SK-N-SH treated with all-trans-retinoic acid at 6 μM for 48 hours (cell line): ENCODE results near the gene BCAT1.

ENCODE experiments used
- ATAC-seq: fragments of 200-7000 bp; cut with Tn5 transposase; 3 replicates; pipeline ENCODE4 v1.9.1; 2020; ENCODE audit warnings: mild to moderate bottlenecking, moderate library complexity
- BACH2 ChIP-seq: fragments of 250-450 bp; sonication (Bioruptor Pico); IDR thresholded peaks from 2 replicates; pipeline ENCODE4 v1.9.0; 2021; ENCODE audit warnings: mild to moderate bottlenecking, borderline replicate concordance
- CREB5 ChIP-seq: fragments of 250-450 bp; sonication (Bioruptor Pico); IDR thresholded peaks from 2 replicates; pipeline ENCODE4 v1.5.1; 2020; ENCODE audit warnings: low read depth, mild to moderate bottlenecking, moderate library complexity
- CSDC2 ChIP-seq: fragments of 250-450 bp; sonication (Bioruptor Pico); IDR thresholded peaks from 2 replicates; pipeline ENCODE4 v1.5.0; 2020; ENCODE audit warnings: mild to moderate bottlenecking, moderate library complexity
- ESRRG ChIP-seq: fragments of 250-450 bp; sonication (Bioruptor Pico); IDR thresholded peaks from 2 replicates; pipeline ENCODE4 v1.6.1; 2021; ENCODE audit warnings: mild to moderate bottlenecking
- ISL1 ChIP-seq: fragments of 250-450 bp; sonication (Bioruptor Pico); IDR thresholded peaks from 2 replicates; pipeline ENCODE4 v2.1.2; 2022; ENCODE audit warnings: mild to moderate bottlenecking, moderate library complexity
- OSR1 ChIP-seq: fragments of 250-450 bp; sonication (Bioruptor Pico); IDR thresholded peaks from 2 replicates; pipeline ENCODE4 v1.8.0; 2022; ENCODE audit warnings: moderate library complexity, mild to moderate bottlenecking, inconsistent platforms
- PPARA ChIP-seq: fragments of 250-450 bp; sonication (Bioruptor Pico); IDR thresholded peaks from 2 replicates; pipeline ENCODE4 v1.5.0; 2020; ENCODE audit warnings: mild to moderate bottlenecking, borderline replicate concordance
- RARB ChIP-seq: fragments of 250-450 bp; sonication (Bioruptor Pico); IDR thresholded peaks from 2 replicates; pipeline ENCODE4 v1.8.0; 2021; ENCODE audit warnings: mild to moderate bottlenecking, moderate library complexity
- TCF4 ChIP-seq: fragments of 250-450 bp; sonication (Bioruptor Pico); IDR thresholded peaks from 2 replicates; pipeline ENCODE4 v1.8.0; 2021; ENCODE audit warnings: mild to moderate bottlenecking, moderate library complexity, borderline replicate concordance
- TOX ChIP-seq: fragments of 250-450 bp; sonication (Bioruptor Pico); IDR thresholded peaks from 2 replicates; pipeline ENCODE4 v1.8.0; 2021; ENCODE audit warnings: mild to moderate bottlenecking, moderate library complexity, borderline replicate concordance
- ZC3H10 ChIP-seq: fragments of 250-450 bp; sonication (Bioruptor Pico); IDR thresholded peaks from 2 replicates; pipeline ENCODE4 v1.5.1; 2021; ENCODE audit warnings: mild to moderate bottlenecking, moderate library complexity
- ZFP3 ChIP-seq: fragments of 250-450 bp; sonication (Bioruptor Pico); IDR thresholded peaks from 2 replicates; pipeline ENCODE4 v1.5.0; 2020; ENCODE audit warnings: mild to moderate bottlenecking, moderate library complexity
- ZFP30 ChIP-seq: fragments of 450-650 bp; formaldehyde crosslinking; IDR thresholded peaks from 2 replicates; pipeline ENCODE4 v1.5.0; 2022; ENCODE audit warnings: mild to moderate bottlenecking, moderate library complexity
- ZNF565 ChIP-seq: fragments of 450-650 bp; formaldehyde crosslinking; conservative IDR thresholded peaks from 2 replicates; pipeline ENCODE4 v1.5.0; 2020; ENCODE audit warnings: low read depth, mild to moderate bottlenecking, moderate library complexity
- ZNF70 ChIP-seq: fragments of 450-650 bp; formaldehyde crosslinking; IDR thresholded peaks from 2 replicates; pipeline ENCODE4 v1.5.0; 2020; ENCODE audit warnings: mild to moderate bottlenecking, moderate library complexity
- ZNF8 ChIP-seq: fragments of 450-650 bp; formaldehyde crosslinking; IDR thresholded peaks from 2 replicates; pipeline ENCODE4 v1.5.0; 2020; ENCODE audit warnings: mild to moderate bottlenecking, moderate library complexity
- TF ChIP-seq, protein P1 (sequence below): fragments of 250-450 bp; sonication (Bioruptor Pico); IDR thresholded peaks from 2 replicates; pipeline ENCODE4 v1.5.1; 2021; ENCODE audit warnings: mild to moderate bottlenecking, moderate library complexity
- TF ChIP-seq, protein P2 (sequence below): fragments of 250-450 bp; sonication (Bioruptor Pico); IDR thresholded peaks from 2 replicates; pipeline ENCODE4 v1.8.0; 2021; ENCODE audit warnings: low read depth, mild to moderate bottlenecking, moderate library complexity, borderline replicate concordance
- TF ChIP-seq, protein P3 (sequence below): fragments of 250-450 bp; sonication (Bioruptor Pico); IDR thresholded peaks from 2 replicates; pipeline ENCODE4 v1.5.0; 2020; ENCODE audit warnings: mild to moderate bottlenecking, moderate library complexity
- TF ChIP-seq, protein P4 (sequence below): fragments of 250-450 bp; sonication (Bioruptor Pico); IDR thresholded peaks from 2 replicates; pipeline ENCODE4 v1.8.0; 2020; ENCODE audit warnings: mild to moderate bottlenecking, moderate library complexity, borderline replicate concordance

BCAT1 gene

GRCh38 chr12:24918596-24918995 lies 30.3 kb downstream of the BCAT1 start:
- TF ChIP-seq CSDC2 (CRISPR knock-in tag), result no peak
- TF ChIP-seq ZC3H10 (CRISPR knock-in tag), result no peak
- no peak for TF ChIP-seq BACH2 (CRISPR knock-in tag)
- TF ChIP-seq, protein P1, sequence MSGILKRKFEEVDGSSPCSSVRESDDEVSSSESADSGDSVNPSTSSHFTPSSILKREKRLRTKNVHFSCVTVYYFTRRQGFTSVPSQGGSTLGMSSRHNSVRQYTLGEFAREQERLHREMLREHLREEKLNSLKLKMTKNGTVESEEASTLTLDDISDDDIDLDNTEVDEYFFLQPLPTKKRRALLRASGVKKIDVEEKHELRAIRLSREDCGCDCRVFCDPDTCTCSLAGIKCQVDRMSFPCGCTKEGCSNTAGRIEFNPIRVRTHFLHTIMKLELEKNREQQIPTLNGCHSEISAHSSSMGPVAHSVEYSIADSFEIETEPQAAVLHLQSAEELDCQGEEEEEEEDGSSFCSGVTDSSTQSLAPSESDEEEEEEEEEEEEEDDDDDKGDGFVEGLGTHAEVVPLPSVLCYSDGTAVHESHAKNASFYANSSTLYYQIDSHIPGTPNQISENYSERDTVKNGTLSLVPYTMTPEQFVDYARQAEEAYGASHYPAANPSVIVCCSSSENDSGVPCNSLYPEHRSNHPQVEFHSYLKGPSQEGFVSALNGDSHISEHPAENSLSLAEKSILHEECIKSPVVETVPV (CRISPR knock-in tag), result no peak
- no peak for TF ChIP-seq ISL1
- no peak for TF ChIP-seq ZNF70 (CRISPR knock-in tag)
- TF ChIP-seq ZFP30 (CRISPR knock-in tag), result no peak
- TF ChIP-seq, protein P2, sequence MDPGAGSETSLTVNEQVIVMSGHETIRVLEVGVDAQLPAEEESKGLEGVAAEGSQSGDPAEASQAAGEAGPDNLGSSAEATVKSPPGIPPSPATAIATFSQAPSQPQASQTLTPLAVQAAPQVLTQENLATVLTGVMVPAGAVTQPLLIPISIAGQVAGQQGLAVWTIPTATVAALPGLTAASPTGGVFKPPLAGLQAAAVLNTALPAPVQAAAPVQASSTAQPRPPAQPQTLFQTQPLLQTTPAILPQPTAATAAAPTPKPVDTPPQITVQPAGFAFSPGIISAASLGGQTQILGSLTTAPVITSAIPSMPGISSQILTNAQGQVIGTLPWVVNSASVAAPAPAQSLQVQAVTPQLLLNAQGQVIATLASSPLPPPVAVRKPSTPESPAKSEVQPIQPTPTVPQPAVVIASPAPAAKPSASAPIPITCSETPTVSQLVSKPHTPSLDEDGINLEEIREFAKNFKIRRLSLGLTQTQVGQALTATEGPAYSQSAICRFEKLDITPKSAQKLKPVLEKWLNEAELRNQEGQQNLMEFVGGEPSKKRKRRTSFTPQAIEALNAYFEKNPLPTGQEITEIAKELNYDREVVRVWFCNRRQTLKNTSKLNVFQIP (CRISPR knock-in tag), result no peak
- no peak for TF ChIP-seq TCF4
- ATAC-seq, result no peak

- no peak for ATAC-seq
- TF ChIP-seq ZC3H10 (CRISPR knock-in tag), result no peak
- TF ChIP-seq TCF4, result peak; percentile 78; the same call in 1 of the 2 replicates
- no peak for TF ChIP-seq OSR1 (CRISPR knock-in tag)
- TF ChIP-seq, protein P3, sequence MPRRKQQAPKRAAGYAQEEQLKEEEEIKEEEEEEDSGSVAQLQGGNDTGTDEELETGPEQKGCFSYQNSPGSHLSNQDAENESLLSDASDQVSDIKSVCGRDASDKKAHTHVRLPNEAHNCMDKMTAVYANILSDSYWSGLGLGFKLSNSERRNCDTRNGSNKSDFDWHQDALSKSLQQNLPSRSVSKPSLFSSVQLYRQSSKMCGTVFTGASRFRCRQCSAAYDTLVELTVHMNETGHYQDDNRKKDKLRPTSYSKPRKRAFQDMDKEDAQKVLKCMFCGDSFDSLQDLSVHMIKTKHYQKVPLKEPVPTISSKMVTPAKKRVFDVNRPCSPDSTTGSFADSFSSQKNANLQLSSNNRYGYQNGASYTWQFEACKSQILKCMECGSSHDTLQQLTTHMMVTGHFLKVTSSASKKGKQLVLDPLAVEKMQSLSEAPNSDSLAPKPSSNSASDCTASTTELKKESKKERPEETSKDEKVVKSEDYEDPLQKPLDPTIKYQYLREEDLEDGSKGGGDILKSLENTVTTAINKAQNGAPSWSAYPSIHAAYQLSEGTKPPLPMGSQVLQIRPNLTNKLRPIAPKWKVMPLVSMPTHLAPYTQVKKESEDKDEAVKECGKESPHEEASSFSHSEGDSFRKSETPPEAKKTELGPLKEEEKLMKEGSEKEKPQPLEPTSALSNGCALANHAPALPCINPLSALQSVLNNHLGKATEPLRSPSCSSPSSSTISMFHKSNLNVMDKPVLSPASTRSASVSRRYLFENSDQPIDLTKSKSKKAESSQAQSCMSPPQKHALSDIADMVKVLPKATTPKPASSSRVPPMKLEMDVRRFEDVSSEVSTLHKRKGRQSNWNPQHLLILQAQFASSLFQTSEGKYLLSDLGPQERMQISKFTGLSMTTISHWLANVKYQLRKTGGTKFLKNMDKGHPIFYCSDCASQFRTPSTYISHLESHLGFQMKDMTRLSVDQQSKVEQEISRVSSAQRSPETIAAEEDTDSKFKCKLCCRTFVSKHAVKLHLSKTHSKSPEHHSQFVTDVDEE (CRISPR knock-in tag), result peak; percentile 56; the same call in 1 of the 2 replicates
These were observed 33.4 kb downstream of the BCAT1 start for GRCh38 chr12:24915501-24915900.

- TF ChIP-seq ZNF565 (CRISPR knock-in tag), result no peak
- TF ChIP-seq ESRRG (CRISPR knock-in tag), result no peak
- TF ChIP-seq ZNF8 (CRISPR knock-in tag), result no peak
- no peak for TF ChIP-seq ZNF70 (CRISPR knock-in tag)
- TF ChIP-seq, protein P3 (CRISPR knock-in tag), result no peak
- TF ChIP-seq, protein P4, sequence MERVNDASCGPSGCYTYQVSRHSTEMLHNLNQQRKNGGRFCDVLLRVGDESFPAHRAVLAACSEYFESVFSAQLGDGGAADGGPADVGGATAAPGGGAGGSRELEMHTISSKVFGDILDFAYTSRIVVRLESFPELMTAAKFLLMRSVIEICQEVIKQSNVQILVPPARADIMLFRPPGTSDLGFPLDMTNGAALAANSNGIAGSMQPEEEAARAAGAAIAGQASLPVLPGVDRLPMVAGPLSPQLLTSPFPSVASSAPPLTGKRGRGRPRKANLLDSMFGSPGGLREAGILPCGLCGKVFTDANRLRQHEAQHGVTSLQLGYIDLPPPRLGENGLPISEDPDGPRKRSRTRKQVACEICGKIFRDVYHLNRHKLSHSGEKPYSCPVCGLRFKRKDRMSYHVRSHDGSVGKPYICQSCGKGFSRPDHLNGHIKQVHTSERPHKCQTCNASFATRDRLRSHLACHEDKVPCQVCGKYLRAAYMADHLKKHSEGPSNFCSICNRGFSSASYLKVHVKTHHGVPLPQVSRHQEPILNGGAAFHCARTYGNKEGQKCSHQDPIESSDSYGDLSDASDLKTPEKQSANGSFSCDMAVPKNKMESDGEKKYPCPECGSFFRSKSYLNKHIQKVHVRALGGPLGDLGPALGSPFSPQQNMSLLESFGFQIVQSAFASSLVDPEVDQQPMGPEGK, result no peak
- no peak for TF ChIP-seq ZFP30 (CRISPR knock-in tag)
- TF ChIP-seq RARB (CRISPR knock-in tag), result no peak
- no peak for TF ChIP-seq BACH2 (CRISPR knock-in tag)
- no peak for TF ChIP-seq ZFP3 (CRISPR knock-in tag)
- TF ChIP-seq ISL1, result no peak
- no peak for TF ChIP-seq TOX (CRISPR knock-in tag)
- TF ChIP-seq, protein P1 (CRISPR knock-in tag), result no peak
- TF ChIP-seq PPARA, result no peak
- no peak for TF ChIP-seq OSR1 (CRISPR knock-in tag)
- TF ChIP-seq CREB5 (CRISPR knock-in tag), result no peak
- TF ChIP-seq CSDC2 (CRISPR knock-in tag), result no peak
- no peak for TF ChIP-seq TCF4
- no peak for ATAC-seq
These were observed 34.9 kb downstream of the BCAT1 start for GRCh38 chr12:24913953-24914352.
